ENCODE data around the gene RNASEH1.

The RNASEH1 gene

DNA sequence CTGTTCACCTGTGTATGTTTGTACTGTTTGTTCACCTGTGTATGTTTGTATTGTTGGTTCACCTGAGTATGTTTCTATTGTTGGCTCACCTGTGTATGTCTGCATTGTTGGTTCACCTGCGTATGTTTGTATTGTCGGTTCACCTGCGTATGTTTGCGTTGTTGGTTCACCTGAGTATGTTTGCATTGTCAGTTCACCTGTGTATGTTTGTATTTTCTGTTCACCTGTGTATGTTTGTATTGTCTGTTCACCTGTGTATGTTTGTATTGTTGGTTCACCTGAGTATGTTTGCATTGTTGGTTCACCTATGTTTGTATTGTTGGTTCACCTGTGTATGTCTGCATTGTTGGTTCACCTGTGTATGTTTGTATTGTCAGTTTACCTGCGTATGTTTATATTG is 53.4 kb downstream of the RNASEH1 start:
- Histone ChIP-seq H3K79me2 (ENCODE audit: insufficient read depth, low read length) (peaks cover 5% of the 10 kb centered on the region; the same call in 1 of the 2 replicates), H2AFZ (ENCODE audit: low read length) (no peak overlapping the region), H3K27me3 (ENCODE audit: insufficient read depth, low read length, poor library complexity, severe bottlenecking) (no peaks in the 10 kb centered on the region), H3K4me2 (ENCODE audit: low read depth, low read length, poor library complexity, severe bottlenecking) (no peak overlapping the region), H3F3A (ENCODE audit: low read depth) (no peaks in the 10 kb centered on the region), H3K9me3 (ENCODE audit: insufficient read depth, low read depth, low read length) (no peaks in the 10 kb centered on the region), H3K36me3 (ENCODE audit: insufficient read depth, low read length) (peaks cover 59% of the 10 kb centered on the region; the same call in 1 of the 2 replicates), H3K4me3 (ENCODE audit: low read length, poor library complexity, severe bottlenecking) (no peak overlapping the region), H3K4me1 (ENCODE audit: insufficient read depth, low read length, poor library complexity, severe bottlenecking) (no peaks in the 10 kb centered on the region), H3K9me2 (replicated peaks; ENCODE audit: low read depth, low read length) (no peaks in the 10 kb centered on the region), H4K20me1 (ENCODE audit: insufficient read depth, low read length, poor library complexity, severe bottlenecking) (no peaks in the 10 kb centered on the region), H3K9ac (ENCODE audit: low read depth, low read length, poor library complexity, severe bottlenecking) (no peak overlapping the region)
- no peak for TF ChIP-seq EZH2phosphoT487 (IDR thresholded peaks at IDR 0.05; ENCODE audit: borderline replicate concordance)
- TF ChIP-seq, protein P1, sequence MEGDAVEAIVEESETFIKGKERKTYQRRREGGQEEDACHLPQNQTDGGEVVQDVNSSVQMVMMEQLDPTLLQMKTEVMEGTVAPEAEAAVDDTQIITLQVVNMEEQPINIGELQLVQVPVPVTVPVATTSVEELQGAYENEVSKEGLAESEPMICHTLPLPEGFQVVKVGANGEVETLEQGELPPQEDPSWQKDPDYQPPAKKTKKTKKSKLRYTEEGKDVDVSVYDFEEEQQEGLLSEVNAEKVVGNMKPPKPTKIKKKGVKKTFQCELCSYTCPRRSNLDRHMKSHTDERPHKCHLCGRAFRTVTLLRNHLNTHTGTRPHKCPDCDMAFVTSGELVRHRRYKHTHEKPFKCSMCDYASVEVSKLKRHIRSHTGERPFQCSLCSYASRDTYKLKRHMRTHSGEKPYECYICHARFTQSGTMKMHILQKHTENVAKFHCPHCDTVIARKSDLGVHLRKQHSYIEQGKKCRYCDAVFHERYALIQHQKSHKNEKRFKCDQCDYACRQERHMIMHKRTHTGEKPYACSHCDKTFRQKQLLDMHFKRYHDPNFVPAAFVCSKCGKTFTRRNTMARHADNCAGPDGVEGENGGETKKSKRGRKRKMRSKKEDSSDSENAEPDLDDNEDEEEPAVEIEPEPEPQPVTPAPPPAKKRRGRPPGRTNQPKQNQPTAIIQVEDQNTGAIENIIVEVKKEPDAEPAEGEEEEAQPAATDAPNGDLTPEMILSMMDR (conservative IDR thresholded peaks at IDR 0.05; ENCODE audit: low read length), result no peak

- H3K9me3 ChIP-seq (ENCODE audit: insufficient read depth, low read depth, low read length), result no peaks in the 10 kb centered on the region
- H4K20me1 ChIP-seq (ENCODE audit: insufficient read depth, low read length, poor library complexity, severe bottlenecking), result no peaks in the 10 kb centered on the region
- TF ChIP-seq, protein P1 (conservative IDR thresholded peaks at IDR 0.05; ENCODE audit: low read length), result no peak
- TF ChIP-seq EZH2phosphoT487 (IDR thresholded peaks at IDR 0.05; ENCODE audit: borderline replicate concordance), result no peak
- H3K79me2 ChIP-seq (ENCODE audit: insufficient read depth, low read length), result peaks cover 5% of the 10 kb centered on the region; the same call in 1 of the 2 replicates
- no peak overlapping the region for H2AFZ ChIP-seq (ENCODE audit: low read length)
- H3K4me3 ChIP-seq (ENCODE audit: low read length, poor library complexity, severe bottlenecking), result no peak overlapping the region
- H3K4me2 ChIP-seq (ENCODE audit: low read depth, low read length, poor library complexity, severe bottlenecking), result no peak overlapping the region
- H3K4me1 ChIP-seq (ENCODE audit: insufficient read depth, low read length, poor library complexity, severe bottlenecking), result no peaks in the 10 kb centered on the region
- no peak overlapping the region for H3K9ac ChIP-seq (ENCODE audit: low read depth, low read length, poor library complexity, severe bottlenecking)
- H3K27me3 ChIP-seq (ENCODE audit: insufficient read depth, low read length, poor library complexity, severe bottlenecking), result no peaks in the 10 kb centered on the region
- no peaks in the 10 kb centered on the region for H3K9me2 ChIP-seq (replicated peaks; ENCODE audit: low read depth, low read length)
- peaks cover 66% of the 10 kb centered on the region; the same call in 1 of the 2 replicates for H3K36me3 ChIP-seq (ENCODE audit: insufficient read depth, low read length)
- no peaks in the 10 kb centered on the region for H3F3A ChIP-seq (ENCODE audit: low read depth)
Measured at GRCh38 chr2:3503483-3503882, 54.6 kb downstream of the RNASEH1 start.

DNA sequence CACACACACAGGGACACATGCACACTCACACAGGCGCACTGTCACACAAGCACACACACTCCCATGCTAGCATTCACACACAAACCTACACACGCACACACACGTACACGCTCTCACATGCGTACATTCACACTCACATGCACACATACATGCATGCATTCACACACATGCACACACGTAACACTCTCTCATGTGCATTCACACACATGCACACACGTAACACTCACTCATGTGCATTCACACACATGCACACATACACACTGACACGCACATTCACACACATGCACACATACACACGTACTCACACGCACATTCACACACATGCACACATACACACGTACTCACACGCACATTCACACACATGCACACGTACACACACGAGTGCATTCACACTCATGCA is 55.1 kb downstream of the RNASEH1 start:
- TF ChIP-seq, protein P1 (conservative IDR thresholded peaks at IDR 0.05; ENCODE audit: low read length), result no peak
- TF ChIP-seq EZH2phosphoT487 (IDR thresholded peaks at IDR 0.05; ENCODE audit: borderline replicate concordance), result no peak
- Histone ChIP-seq H2AFZ (ENCODE audit: low read length) (no peak overlapping the region), H3K27me3 (ENCODE audit: insufficient read depth, low read length, poor library complexity, severe bottlenecking) (no peaks in the 10 kb centered on the region), H3K9ac (ENCODE audit: low read depth, low read length, poor library complexity, severe bottlenecking) (no peak overlapping the region), H4K20me1 (ENCODE audit: insufficient read depth, low read length, poor library complexity, severe bottlenecking) (no peaks in the 10 kb centered on the region), H3K36me3 (ENCODE audit: insufficient read depth, low read length) (peaks cover 68% of the 10 kb centered on the region; the same call in 1 of the 2 replicates), H3K4me3 (ENCODE audit: low read length, poor library complexity, severe bottlenecking) (no peak overlapping the region), H3K9me2 (replicated peaks; ENCODE audit: low read depth, low read length) (no peaks in the 10 kb centered on the region), H3K4me1 (ENCODE audit: insufficient read depth, low read length, poor library complexity, severe bottlenecking) (no peaks in the 10 kb centered on the region), H3F3A (ENCODE audit: low read depth) (no peaks in the 10 kb centered on the region), H3K4me2 (ENCODE audit: low read depth, low read length, poor library complexity, severe bottlenecking) (no peak overlapping the region), H3K9me3 (ENCODE audit: insufficient read depth, low read depth, low read length) (no peaks in the 10 kb centered on the region), H3K79me2 (ENCODE audit: insufficient read depth, low read length) (peaks cover 5% of the 10 kb centered on the region; the same call in 1 of the 2 replicates)

Measured in Loucy (cell line).